DND-41 (cell line): ENCODE results near the gene CDK17.

Experiments
- EZH2 ChIP-seq: IDR thresholded peaks from 3 replicates; pipeline ENCODE4 v1.6.1; 2012; ENCODE audit warnings: borderline replicate concordance, low read depth, mild to moderate bottlenecking, moderate library complexity, low read length, inconsistent platforms; ENCODE audit not compliant: severe bottlenecking
- TF ChIP-seq, protein P1 (sequence below): IDR thresholded peaks from 2 replicates; pipeline ENCODE4 v1.5.1; 2012; ENCODE audit warnings: borderline replicate concordance, low read length, moderate library complexity, mild to moderate bottlenecking; ENCODE audit not compliant: poor library complexity, severe bottlenecking; ENCODE audit errors: extremely low read depth

GRCh38 chr12:96256672-96257361, 143.4 kb downstream of the CDK17 start:
- TF ChIP-seq, protein P1, sequence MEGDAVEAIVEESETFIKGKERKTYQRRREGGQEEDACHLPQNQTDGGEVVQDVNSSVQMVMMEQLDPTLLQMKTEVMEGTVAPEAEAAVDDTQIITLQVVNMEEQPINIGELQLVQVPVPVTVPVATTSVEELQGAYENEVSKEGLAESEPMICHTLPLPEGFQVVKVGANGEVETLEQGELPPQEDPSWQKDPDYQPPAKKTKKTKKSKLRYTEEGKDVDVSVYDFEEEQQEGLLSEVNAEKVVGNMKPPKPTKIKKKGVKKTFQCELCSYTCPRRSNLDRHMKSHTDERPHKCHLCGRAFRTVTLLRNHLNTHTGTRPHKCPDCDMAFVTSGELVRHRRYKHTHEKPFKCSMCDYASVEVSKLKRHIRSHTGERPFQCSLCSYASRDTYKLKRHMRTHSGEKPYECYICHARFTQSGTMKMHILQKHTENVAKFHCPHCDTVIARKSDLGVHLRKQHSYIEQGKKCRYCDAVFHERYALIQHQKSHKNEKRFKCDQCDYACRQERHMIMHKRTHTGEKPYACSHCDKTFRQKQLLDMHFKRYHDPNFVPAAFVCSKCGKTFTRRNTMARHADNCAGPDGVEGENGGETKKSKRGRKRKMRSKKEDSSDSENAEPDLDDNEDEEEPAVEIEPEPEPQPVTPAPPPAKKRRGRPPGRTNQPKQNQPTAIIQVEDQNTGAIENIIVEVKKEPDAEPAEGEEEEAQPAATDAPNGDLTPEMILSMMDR: no peak
- no peak for TF ChIP-seq EZH2
